ENCODE data around the gene RASSF5.

RASSF5 gene

DNA sequence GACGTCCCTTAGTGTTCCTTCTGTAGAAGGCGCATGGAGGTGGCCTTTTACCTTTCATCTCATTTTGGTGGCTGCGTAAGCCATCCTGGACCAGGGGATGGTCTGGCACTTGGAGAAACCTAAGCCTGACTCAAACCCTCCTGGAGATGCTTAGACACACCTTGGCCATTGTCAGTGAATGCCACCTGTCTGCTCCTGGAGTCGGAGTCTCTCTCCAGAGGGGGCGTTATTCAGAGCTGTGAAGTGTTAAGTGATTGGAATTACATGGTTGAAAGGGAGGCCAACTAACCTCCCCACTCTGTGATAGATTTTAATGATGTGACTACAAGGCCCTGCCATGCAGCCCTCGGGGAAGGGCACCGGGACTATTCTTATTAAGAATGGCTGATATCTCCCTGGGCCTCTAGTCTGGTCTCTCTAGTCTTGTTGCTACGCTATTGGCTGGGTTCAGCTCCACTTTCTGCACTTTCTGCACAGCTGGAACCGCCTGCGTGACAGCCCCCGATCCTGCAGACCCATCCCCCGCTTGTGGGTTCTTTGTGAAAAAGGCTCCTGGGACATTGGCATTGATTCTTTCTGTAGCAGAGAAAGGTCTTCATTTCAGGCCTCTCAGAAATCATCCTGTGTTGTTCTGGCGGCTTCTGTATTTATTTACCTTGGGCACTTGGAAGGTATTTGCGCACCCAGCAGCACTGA, 4.2 kb downstream of the RASSF5 start:
- TF ChIP-seq, protein P1, sequence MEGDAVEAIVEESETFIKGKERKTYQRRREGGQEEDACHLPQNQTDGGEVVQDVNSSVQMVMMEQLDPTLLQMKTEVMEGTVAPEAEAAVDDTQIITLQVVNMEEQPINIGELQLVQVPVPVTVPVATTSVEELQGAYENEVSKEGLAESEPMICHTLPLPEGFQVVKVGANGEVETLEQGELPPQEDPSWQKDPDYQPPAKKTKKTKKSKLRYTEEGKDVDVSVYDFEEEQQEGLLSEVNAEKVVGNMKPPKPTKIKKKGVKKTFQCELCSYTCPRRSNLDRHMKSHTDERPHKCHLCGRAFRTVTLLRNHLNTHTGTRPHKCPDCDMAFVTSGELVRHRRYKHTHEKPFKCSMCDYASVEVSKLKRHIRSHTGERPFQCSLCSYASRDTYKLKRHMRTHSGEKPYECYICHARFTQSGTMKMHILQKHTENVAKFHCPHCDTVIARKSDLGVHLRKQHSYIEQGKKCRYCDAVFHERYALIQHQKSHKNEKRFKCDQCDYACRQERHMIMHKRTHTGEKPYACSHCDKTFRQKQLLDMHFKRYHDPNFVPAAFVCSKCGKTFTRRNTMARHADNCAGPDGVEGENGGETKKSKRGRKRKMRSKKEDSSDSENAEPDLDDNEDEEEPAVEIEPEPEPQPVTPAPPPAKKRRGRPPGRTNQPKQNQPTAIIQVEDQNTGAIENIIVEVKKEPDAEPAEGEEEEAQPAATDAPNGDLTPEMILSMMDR (IDR thresholded peaks at IDR 0.05; ENCODE audit: low read depth, low read length): no peak
- TF ChIP-seq EZH2phosphoT487 (IDR thresholded peaks at IDR 0.05; ENCODE audit: low read depth): no peak
- Histone ChIP-seq H3K4me1 (ENCODE audit: low read length) (peaks cover 17% of the 10 kb centered on the region), H3K9me3 (ENCODE audit: insufficient read depth, low read length) (no peaks in the 10 kb centered on the region), H2AFZ (ENCODE audit: low read depth, low read length) (no peak overlapping the region), H3K79me2 (ENCODE audit: low read length) (no peaks in the 10 kb centered on the region), H3K27ac (ENCODE audit: low read length) (no peak overlapping the region), H3K27me3 (ENCODE audit: low read depth, low read length) (peaks cover 14% of the 10 kb centered on the region), H3K4me2 (ENCODE audit: low read length) (no peak overlapping the region), H3K36me3 (replicated peaks; ENCODE audit: low read depth, low read length) (no peaks in the 10 kb centered on the region), H4K20me1 (ENCODE audit: insufficient read depth, low read length) (no peaks in the 10 kb centered on the region), H3K4me3 (ENCODE audit: low read length) (no peak overlapping the region), H3K9ac (ENCODE audit: low read length) (no peak overlapping the region)

- H4K20me1 ChIP-seq (ENCODE audit: insufficient read depth, low read length): no peaks in the 10 kb centered on the region
- no peak for TF ChIP-seq EZH2phosphoT487 (IDR thresholded peaks at IDR 0.05; ENCODE audit: low read depth)
- TF ChIP-seq, protein P1 (IDR thresholded peaks at IDR 0.05; ENCODE audit: low read depth, low read length): no peak
- H3K27ac ChIP-seq (ENCODE audit: low read length): no peak overlapping the region
- no peaks in the 10 kb centered on the region for H3K36me3 ChIP-seq (replicated peaks; ENCODE audit: low read depth, low read length)
- peaks cover 14% of the 10 kb centered on the region for H3K27me3 ChIP-seq (ENCODE audit: low read depth, low read length)
- no peak overlapping the region for H3K4me2 ChIP-seq (ENCODE audit: low read length)
- no peaks in the 10 kb centered on the region for H3K79me2 ChIP-seq (ENCODE audit: low read length)
- peaks cover 23% of the 10 kb centered on the region for H3K4me1 ChIP-seq (ENCODE audit: low read length)
- no peak overlapping the region for H3K4me3 ChIP-seq (ENCODE audit: low read length)
- 0 out of 2 replicates have a peak, but pooled peaks cover 3% of the 10 kb centered on the region for H3K9me3 ChIP-seq (ENCODE audit: insufficient read depth, low read length)
- no peak overlapping the region for H2AFZ ChIP-seq (ENCODE audit: low read depth, low read length)
- no peak overlapping the region for H3K9ac ChIP-seq (ENCODE audit: low read length)
Measured at GRCh38 chr1:206512058-206512850, 4.9 kb downstream of the RASSF5 start.

DNA sequence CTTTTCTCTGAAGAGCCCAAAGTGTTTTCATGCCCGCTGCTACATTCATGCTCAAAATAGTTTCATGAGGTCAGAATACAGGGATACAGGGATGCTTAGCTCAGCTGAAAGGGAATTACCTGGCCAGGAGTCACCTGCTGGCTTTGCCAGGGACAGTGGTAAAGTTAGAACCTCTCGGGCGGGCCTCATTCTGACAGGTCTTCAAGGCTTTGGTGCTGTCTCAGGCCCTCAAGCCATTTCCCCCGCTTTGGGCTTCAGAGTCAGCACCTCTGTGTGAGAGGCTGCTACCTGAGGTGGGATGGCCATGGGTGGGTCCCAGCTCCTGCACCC, 5.5 kb downstream of the RASSF5 start:
- H3K27ac ChIP-seq (ENCODE audit: low read length): no peak overlapping the region
- no peaks in the 10 kb centered on the region for H3K36me3 ChIP-seq (replicated peaks; ENCODE audit: low read depth, low read length)
- H3K9me3 ChIP-seq (ENCODE audit: insufficient read depth, low read length): 0 out of 2 replicates have a peak, but pooled peaks cover 3% of the 10 kb centered on the region
- H4K20me1 ChIP-seq (ENCODE audit: insufficient read depth, low read length): no peaks in the 10 kb centered on the region
- peaks cover 14% of the 10 kb centered on the region for H3K27me3 ChIP-seq (ENCODE audit: low read depth, low read length)
- no peak overlapping the region for H3K4me2 ChIP-seq (ENCODE audit: low read length)
- no peak overlapping the region for H3K9ac ChIP-seq (ENCODE audit: low read length)
- no peak overlapping the region for H2AFZ ChIP-seq (ENCODE audit: low read depth, low read length)
- H3K4me1 ChIP-seq (ENCODE audit: low read length): peaks cover 26% of the 10 kb centered on the region
- H3K4me3 ChIP-seq (ENCODE audit: low read length): no peak overlapping the region
- TF ChIP-seq, protein P1 (IDR thresholded peaks at IDR 0.05; ENCODE audit: low read depth, low read length): no peak
- no peak for TF ChIP-seq EZH2phosphoT487 (IDR thresholded peaks at IDR 0.05; ENCODE audit: low read depth)
- no peaks in the 10 kb centered on the region for H3K79me2 ChIP-seq (ENCODE audit: low read length)

- no peak overlapping the region for H3K27ac ChIP-seq (ENCODE audit: low read length)
- H3K9ac ChIP-seq (ENCODE audit: low read length): no peak overlapping the region
- 0 out of 2 replicates have a peak, but pooled peaks cover 3% of the 10 kb centered on the region for H3K9me3 ChIP-seq (ENCODE audit: insufficient read depth, low read length)
- H3K4me1 ChIP-seq (ENCODE audit: low read length): peaks cover 24% of the 10 kb centered on the region
- no peak overlapping the region for H2AFZ ChIP-seq (ENCODE audit: low read depth, low read length)
- no peaks in the 10 kb centered on the region for H4K20me1 ChIP-seq (ENCODE audit: insufficient read depth, low read length)
- H3K4me3 ChIP-seq (ENCODE audit: low read length): no peak overlapping the region
- TF ChIP-seq, protein P1 (IDR thresholded peaks at IDR 0.05; ENCODE audit: low read depth, low read length): no peak
- TF ChIP-seq EZH2phosphoT487 (IDR thresholded peaks at IDR 0.05; ENCODE audit: low read depth): no peak
- H3K27me3 ChIP-seq (ENCODE audit: low read depth, low read length): peaks cover 9% of the 10 kb centered on the region
- no peaks in the 10 kb centered on the region for H3K36me3 ChIP-seq (replicated peaks; ENCODE audit: low read depth, low read length)
- no peak overlapping the region for H3K4me2 ChIP-seq (ENCODE audit: low read length)
- H3K79me2 ChIP-seq (ENCODE audit: low read length): no peaks in the 10 kb centered on the region
Measured at GRCh38 chr1:206513312-206514111, 6.2 kb downstream of the RASSF5 start.
